ENCODE measurements around the gene IFI6. TPM values are rescaled to one million over a fixed set of nuclear protein-coding genes. Genes with fewer than 3 reads are reported as not detected.
A peak's percentile ranks its signal among the peaks of the same experiment; 100 is the strongest.

IFI6 gene
- total and polyA plus RNA-seq, 2 of the 8 experiments (the other 6 are each of a cell fraction or from before 2014, with no cell fraction given), result 6.1 to 13.2 TPM

DNA sequence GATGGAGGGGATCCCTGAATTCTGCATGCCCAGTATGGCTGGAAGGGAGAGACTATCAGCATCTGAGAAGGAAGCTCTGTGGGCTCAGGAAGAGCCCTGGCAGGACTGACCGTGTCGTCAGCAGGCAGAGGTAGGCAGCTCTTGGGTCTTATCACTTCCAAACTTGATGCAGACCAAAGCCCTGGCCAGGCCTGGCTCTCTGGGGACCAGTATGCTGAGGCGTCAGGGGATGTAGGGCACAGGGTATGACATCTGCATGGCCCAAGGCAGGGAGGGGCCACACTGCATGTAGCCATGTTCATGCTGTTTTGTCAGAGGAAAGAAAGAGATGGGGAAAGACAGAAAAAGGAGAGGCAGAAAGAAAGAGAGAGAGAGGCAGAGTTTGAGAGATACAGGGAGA is 43.3 kb downstream of the IFI6 start:
- no peak overlapping the region for H3K4me3 ChIP-seq (ENCODE audit: extremely low read depth in 1 of 4, insufficient read depth in 2 of 4, low read depth in 3 of 4, low read length in 4 of 4)
- no peak overlapping the region for H4K8ac ChIP-seq (ENCODE audit: extremely low read depth, insufficient read depth, low read length)
- no peak overlapping the region for H3K14ac ChIP-seq (ENCODE audit: insufficient read length)
- TF ChIP-seq TAF1 (IDR thresholded peaks at IDR 0.05; ENCODE audit: low read depth, low read length) (no peak), CBX5 (IDR thresholded peaks at IDR 0.05; ENCODE audit: low read depth, low read length) (no peak)
- H3K23me2 ChIP-seq (ENCODE audit: low read depth, low read length), result no peaks in the 10 kb centered on the region
- H4K91ac ChIP-seq (replicated peaks; ENCODE audit: insufficient read length, low read length), result no peak overlapping the region
- H2BK20ac ChIP-seq (ENCODE audit: low read length), result no peak overlapping the region
- H2BK5ac ChIP-seq (ENCODE audit: low read depth, low read length), result peak overlapping the region; percentile 45; the same call in 1 of the 2 replicates
- H4K20me1 ChIP-seq (replicated peaks in 1 of 2; ENCODE audit: control insufficient read depth in 1 of 2, insufficient read depth in 2 of 2, low read length in 2 of 2), result peaks cover 0 to 1% of the 10 kb centered on the region in 2 experiments
- no peak overlapping the region for H3K18ac ChIP-seq (ENCODE audit: extremely low read depth, low read length)
- H3K56ac ChIP-seq (replicated peaks; ENCODE audit: insufficient read length, low read depth, low read length), result no peak overlapping the region
- H3K4me2 ChIP-seq (ENCODE audit: insufficient read depth in 1 of 2, low read depth in 2 of 2, low read length in 2 of 2), result no peak overlapping the region
- DNase-seq (ENCODE audit: low read depth in 1 of 2, low spot score in 2 of 2) (no peak), FAIRE-seq (no peak)
- CTCF ChIA-PET (ENCODE audit: partially characterized antibody), result interaction anchor here (1.0 to 5.3 kb wide), 15 partner anchors 11 to 76 kb away, joined by 3 to 49 read pairs (median 5); no protein-coding TSS in a partner anchor
- H2AFZ ChIP-seq (ENCODE audit: low read length), result no peak overlapping the region
- peaks cover 0 to 9% (median 4%) of the 10 kb centered on the region in 4 experiments; a peak in 6 of 7 replicates for H3K4me1 ChIP-seq (replicated peaks in 1 of 4; ENCODE audit: control insufficient read depth in 3 of 4, insufficient read depth in 4 of 4, low read length in 3 of 4)
- no peak overlapping the region for H4K5ac ChIP-seq (ENCODE audit: insufficient read length, low read depth, low read length)
- peaks cover 6 to 15% (median 11%) of the 10 kb centered on the region in 4 experiments for H3K27me3 ChIP-seq (replicated peaks in 1 of 4; ENCODE audit: control insufficient read depth in 3 of 4, extremely low read depth in 1 of 4, insufficient read depth in 3 of 4, low read length in 3 of 4)
- no peak overlapping the region for H3K9ac ChIP-seq (replicated peaks in 1 of 4; ENCODE audit: extremely low read depth in 1 of 4, low read depth in 3 of 4, low read length in 3 of 4)
- peak overlapping the region; percentile 73 for H3K4ac ChIP-seq (replicated peaks; ENCODE audit: insufficient read length, low read depth, low read length)
- H3K9me3 ChIP-seq (ENCODE audit: insufficient read depth in 2 of 2, low read depth in 1 of 2, low read length in 1 of 2), result no peaks in the 10 kb centered on the region
- H2BK12ac ChIP-seq (ENCODE audit: low read depth, low read length), result no peak overlapping the region
- no peak overlapping the region for H3K27ac ChIP-seq (ENCODE audit: low read depth, low read length)
- H2BK120ac ChIP-seq (replicated peaks; ENCODE audit: low read depth, low read length), result no peak overlapping the region
- whole genome bisulfite sequencing, 2 experiments (ENCODE audit: extremely low coverage in 1 of 2, insufficient coverage in 1 of 2, insufficient read length in 1 of 2, insufficient replicate concordance in 2 of 2, low coverage in 1 of 2, low lambda C conversion rate in 2 of 2, missing lambda C conversion rate in 1 of 2), result 80% methylated on average over 3 of the region's 3 CpGs; no CpG with 5 or more reads in 1 of the 2 experiments
- no peaks in the 10 kb centered on the region for H3K36me3 ChIP-seq (ENCODE audit: control insufficient read depth in 2 of 4, insufficient read depth in 4 of 4, low read length in 3 of 4)
- POLR2A ChIA-PET (ENCODE audit: partially characterized antibody), result interaction anchor here (0.7 kb wide), 1 partner anchor 13 kb away, joined by 3 read pairs; no protein-coding TSS in a partner anchor
- no peaks in the 10 kb centered on the region for H3K79me2 ChIP-seq (ENCODE audit: control insufficient read depth in 1 of 2, insufficient read depth in 2 of 2, low read length in 2 of 2)
- peaks cover 3% of the 10 kb centered on the region; the same call in 1 of the 2 replicates for H3K79me1 ChIP-seq (ENCODE audit: low read depth, low read length)
- H2BK15ac ChIP-seq (ENCODE audit: low read length), result no peak overlapping the region
- H2AK5ac ChIP-seq (ENCODE audit: low read depth, low read length), result no peak overlapping the region; the same call in 1 of the 2 replicates
- H3K23ac ChIP-seq (ENCODE audit: insufficient read length), result no peak overlapping the region

Measured in H1 (cell line).